GM18519 (cell line): ENCODE measurements around the gene HRK.

Source experiments
- ATAC-seq: cut with Tn5 transposase; IDR thresholded peaks from one replicate; pipeline ENCODE4 v1.9.1; 2021; ENCODE audit warnings: mild to moderate bottlenecking, moderate library complexity; ENCODE audit not compliant: unreplicated experiment, low FRiP score

HRK gene

DNA sequence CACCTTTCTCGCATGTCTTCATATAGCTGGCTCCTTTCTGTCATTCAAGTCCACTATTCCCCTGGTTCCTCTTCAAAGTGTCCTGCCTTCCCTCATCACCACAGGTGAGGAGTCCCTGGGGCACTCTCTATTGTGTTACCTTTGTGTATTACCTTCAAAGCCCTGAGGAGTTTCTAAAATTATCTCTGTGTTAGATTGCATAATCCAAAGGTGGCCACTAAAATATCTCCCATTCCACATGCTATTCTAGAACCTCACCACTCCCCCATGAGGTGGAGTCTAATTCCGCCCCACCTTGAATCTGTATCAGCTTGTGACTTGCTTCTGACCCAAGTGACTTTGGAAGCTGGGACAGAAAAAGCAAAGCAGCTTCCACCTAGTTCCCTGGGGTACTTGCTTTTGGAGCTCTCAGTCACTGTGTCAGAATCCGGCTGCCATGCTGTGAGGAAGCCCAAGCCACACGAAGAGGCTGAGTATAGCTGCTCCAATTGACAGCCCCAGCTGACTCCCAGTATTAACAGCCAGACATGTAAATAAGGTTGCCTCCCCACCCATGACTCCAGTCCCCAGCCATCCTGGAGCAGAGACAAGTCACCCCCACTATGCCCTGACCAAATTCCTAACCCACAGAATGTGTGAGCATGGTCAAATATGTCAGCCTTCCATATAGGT, 6.8 kb downstream of the HRK start:
- ATAC-seq, result no peak

- ATAC-seq, result no peak
Measured at GRCh38 chr12:116870306-116870705, 10.9 kb downstream of the HRK start.

DNA sequence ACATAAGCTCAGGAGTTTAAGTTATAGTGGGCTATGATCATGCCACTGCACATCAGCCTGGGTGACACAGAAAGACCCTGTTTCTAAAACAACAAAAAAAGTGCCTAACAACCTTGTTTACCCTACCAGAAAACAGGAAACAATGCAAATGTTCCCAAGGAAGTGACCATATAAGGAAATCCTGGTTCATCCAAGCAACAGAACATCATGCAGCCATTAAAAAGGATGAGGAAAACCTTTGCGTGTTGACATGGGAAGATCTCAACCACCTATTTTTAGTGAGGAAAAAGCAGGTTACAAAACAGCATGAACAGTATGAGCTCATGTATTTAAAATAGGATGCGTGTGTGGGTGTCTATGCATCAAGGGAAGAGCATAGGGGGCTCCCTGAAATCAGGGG, 13.7 kb downstream of the HRK start:
- ATAC-seq, result no peak

DNA sequence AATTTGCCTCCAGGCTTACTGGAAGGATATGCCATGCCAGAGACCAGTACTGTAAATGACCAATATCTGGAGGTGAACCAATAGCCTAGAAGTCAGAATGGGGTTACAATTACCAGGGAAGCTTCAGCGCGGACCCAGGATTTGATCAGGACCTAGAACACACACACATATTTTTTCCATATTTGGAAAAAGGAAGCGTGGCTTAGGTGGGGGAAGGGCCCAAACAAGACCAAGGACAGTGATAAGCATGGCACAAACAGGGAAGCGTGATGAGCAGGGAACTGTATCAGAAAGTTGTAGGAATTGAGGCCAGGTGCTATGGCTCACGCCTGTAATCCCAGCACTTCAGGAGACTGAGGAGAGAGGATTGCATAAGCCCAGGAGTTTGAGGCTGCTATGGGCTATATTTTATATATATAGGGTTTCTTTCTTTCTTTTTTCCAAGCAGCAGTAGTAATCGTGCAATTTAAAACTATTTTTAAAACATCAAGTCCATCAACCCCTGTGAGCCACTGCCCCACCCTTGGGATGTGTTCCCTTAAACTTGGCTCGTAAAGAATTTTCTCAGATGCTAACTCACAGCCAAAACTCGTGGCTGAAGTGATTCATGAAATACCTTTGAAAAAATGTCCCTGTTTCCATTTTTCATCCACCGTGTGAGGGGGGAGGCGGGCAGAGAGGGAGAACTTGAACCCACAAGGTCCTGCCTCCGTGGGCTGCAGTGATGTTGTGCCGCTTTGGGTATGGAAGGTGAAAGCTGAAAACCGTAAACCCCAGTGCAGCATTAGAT, 16.7 kb downstream of the HRK start:
- no peak for ATAC-seq

GRCh38 chr12:116863275-116863767, 17.9 kb downstream of the HRK start:
- ATAC-seq, result no peak

DNA sequence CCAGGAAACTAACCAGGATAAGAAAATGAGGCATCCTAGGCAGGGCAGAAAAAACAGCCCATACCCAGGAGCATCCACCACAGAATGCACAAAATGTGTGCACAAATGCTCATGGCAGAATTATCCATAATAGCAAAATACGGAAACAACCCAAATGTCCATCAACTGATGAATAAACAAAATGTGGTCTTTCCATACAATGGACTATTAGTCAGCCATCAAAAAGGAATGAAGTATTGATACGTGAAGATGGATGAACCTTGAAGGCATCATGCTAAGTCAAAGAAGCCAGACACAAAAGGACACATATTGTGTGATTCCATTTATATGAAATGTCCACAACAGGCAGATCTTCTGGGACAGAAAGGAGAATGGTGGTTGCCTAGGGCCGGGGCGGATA, 19.1 kb downstream of the HRK start:
- no peak for ATAC-seq

DNA sequence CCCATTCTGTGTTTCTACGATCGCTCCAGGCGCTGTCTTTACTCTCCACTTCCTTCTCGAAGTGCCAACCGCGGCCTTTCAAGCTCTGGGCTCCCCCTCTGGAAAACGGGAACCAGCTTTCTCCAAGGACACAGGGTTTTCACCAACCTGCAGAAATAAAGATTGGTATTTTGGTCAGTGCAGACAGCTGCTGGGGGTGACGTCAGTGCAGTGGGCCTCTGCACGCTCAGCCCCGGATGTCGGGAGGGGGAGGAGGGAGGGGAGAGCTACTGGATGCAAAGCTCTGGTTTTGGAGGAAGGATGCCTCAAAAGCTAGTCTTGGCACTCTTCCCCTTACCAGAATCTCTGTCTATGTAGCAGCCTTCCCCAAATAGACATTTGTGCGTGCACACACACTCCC, 19.9 kb downstream of the HRK start:
- peak; percentile 57 for ATAC-seq

DNA sequence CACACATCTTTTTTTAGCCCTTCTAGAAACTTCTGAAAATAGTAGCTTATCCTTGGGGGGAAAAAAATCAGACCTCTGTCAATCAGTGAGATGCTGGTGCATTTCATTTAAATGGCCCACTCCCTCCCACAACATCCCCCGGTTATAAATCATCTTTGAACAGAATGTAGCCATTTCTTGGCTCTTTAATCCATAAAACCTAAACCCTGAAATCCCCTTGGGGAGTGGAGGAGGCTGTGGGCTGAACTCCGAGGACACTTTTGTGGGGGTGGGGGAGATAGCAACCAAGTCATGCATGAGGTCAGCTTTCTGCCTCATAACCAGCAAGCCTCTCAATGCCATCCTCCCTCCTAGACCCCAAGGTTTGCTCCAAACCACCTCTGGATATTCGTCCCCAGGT, 21.0 kb downstream of the HRK start:
- no peak for ATAC-seq

DNA sequence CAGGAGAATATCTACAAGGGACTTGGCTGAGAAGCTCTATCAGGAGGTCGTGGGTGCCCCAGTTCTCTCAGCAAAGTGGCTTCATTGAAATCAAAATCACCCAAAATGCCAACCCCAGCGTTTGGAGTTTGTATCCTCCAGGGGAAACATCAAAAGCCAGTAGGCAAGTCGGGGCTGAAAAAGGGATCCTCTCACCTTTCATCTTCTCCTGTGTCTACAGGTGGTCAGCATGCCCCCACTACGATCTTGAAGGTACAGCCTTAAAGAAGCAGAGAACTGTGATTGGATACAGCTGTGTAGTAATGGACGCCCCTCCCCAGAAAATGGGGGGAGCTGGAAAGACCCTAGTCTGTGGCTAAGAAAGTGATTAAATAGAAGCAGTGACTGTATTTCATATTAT, 22.2 kb downstream of the HRK start:
- ATAC-seq, result no peak

- no peak for ATAC-seq
Measured at GRCh38 chr12:116856729-116857128, 24.5 kb downstream of the HRK start.

DNA sequence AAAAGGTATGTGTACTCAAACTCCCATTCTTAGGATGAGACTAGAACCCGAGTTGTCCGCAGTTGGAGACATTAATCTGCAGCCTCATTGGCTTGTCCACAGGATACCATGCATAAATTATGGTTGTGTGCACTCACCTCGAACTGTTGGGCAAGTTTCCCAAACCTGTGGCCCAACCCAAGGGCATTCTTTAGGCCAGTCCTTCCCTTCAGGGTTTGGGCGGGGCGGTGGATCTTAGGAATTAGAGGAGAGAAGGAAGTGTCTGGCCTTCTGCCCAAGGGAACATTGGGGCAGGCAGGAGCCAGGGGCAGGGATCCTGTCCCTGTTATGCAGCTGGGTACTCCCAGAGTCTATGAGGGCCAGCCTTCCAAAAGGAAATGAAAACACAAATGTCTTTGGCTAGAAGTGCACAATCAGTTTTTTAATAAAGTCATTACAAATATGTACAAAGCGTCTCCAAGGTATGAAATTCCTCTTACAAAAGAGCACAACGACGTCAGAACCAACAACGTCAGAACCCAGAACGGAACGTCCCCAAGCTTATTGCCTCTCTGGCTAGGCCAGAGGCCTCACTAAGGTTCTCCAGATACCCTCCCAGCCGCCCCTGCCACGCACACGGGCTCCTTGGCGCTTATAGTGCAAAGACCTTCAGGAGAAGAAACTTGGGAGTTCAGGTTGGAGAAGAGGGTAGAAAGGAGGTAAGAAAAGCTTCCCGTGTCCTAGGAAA, 25.3 kb downstream of the HRK start:
- ATAC-seq, result no peak

DNA sequence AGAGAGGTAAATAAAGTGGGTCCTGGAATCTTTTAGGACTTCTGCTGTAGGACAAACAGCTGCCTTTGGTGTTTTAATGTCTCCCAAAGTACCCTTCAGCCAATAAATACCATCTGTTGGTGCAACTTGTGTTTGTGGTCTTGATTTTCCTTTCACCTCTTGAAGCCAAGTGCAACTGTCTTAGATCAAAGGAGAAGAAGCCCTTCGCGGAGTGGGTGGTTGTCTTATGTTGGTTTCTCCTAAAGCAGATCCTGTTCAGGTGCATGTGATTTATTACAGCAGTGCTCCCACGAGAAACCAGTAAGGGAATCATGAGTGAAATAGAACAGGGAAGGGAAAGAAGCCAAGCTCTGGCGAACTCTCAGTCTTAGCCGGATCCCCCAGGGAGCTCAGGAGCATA, 27.7 kb downstream of the HRK start:
- ATAC-seq, result no peak

- ATAC-seq, result no peak
Measured at GRCh38 chr12:116852303-116852702, 28.9 kb downstream of the HRK start.

DNA sequence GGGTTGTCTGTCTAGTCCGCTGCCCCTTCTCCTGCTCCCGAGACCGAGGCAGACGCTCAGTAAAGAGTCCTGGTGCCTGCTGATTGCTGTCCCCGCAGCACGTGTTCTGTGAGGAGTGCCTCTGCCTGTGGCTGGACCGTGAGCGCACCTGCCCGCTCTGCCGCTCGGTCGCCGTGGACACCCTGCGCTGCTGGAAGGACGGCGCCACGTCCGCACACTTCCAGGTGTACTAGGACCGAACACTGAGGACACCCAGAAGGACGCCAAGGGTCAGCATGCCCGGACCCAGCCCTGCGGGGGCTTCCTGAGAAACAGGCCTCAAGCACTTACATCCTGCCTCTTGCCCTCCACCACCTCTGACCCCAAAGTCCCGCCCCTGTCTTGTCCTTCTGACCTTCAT, 32.0 kb downstream of the HRK start:
- no peak for ATAC-seq

DNA sequence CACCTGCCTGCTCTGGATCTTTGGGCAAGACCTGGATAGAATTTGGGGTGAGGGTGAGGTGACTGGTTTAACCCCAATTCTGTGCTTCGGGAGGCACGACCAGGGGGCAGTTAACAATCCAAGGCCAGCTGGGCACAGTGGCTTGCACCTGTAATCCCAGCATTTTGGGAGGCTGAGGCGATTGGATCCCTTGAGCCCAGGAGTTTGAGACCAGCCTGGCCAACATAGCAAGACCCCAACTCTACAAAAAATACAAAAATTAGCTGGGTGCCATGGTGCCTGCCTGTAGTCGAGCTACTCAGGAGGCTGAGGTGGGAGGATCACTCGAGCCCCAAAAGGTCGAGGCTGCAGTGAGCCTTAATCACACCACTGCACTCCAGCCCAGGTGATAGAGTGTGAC, 38.2 kb downstream of the HRK start:
- ATAC-seq, result no peak

GRCh38 chr12:116839287-116839830, 41.9 kb downstream of the HRK start:
- no peak for ATAC-seq

DNA sequence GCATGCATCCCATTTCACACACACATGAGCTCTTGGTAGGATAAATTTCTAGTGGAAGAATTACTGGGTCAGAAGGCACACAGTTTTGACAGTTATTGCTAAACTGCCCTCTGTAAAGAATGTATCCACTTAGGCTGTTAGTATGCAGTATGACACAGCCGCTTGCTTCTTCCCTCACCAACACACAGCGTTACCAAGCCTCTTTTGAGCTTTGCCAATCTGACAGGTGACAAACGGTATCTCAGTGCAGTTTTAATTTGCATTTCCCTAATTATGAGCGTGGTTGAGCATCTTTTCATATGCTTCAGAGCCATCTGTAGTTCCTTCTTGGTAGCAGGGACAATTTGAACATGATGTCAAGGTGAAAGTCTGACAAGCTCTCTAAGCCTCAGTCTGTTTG, 42.9 kb downstream of the HRK start:
- no peak for ATAC-seq

DNA sequence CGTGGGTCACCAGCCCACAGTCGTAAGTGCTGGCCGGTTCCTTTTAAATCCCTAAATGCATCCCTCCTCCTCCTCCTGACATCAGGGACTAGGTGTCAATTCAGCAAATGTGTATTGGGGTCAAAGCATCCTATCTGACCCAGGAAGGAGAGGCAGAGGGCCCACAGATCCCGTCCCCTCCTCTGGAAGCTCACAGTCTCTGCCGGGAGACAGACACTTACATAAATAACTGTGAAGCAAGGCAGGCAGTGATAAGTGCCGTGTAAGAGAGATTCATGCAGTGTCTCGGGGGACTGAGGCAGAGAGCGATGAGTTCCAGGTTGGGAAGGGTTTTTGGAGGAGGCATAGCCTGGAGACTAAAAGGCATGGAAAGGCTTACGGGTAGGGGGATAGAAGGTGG, 44.1 kb downstream of the HRK start:
- ATAC-seq, result no peak

DNA sequence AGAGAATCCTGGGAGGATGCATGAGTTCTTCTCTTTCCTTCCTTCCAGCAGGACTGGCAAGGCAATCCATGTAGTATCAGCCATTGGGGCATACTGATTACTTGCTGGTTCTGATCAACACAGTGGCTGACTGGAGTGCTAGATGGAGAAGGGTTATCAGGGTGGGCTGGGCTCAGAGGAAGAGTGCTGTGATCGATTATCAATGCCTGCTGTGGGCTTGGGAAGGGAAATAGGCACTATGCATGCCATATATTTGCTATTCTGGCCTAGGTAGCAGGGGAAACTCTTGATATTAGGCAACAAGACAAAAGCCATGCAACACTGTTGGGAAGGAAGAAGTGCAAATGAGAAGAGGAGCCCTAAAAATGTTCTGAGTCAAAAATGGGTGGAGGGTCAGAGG, 45.8 kb downstream of the HRK start:
- ATAC-seq, result no peak

GRCh38 chr12:116833474-116833873, 47.8 kb downstream of the HRK start:
- ATAC-seq, result no peak

DNA sequence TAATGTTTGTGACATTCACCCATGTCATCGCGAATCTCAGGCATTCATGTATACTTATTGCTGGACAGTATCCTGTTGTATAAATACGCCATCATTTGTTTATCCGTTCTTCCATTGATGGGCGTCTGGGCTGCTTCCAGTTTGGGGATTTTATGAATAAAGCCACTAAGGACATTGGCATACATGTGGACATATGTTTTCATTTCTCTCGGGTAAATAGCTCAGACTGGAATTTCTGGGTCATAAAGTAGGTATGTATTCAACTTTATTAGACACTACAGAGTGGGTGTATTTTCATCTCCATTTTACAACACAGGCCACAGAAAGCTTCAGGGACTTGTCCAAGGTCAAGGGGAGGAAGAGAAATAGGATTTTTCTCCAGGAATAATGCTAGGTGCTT, 48.9 kb downstream of the HRK start:
- no peak for ATAC-seq
